Left ventricle myocardium inferior (tissue), 1 donor: ENCODE measurements around the gene FRS2. TPM values are rescaled to one million over a fixed set of nuclear protein-coding genes. Genes with fewer than 3 reads are reported as not detected.

Experiments
- DNase-seq: peaks from one replicate; pipeline ENCODE4 v3.0.0-alpha.2; 2020
- H3K27ac ChIP-seq: fragments of 200-600 bp; replicated peaks from 2 replicates; pipeline ENCODE4 v1.8.0; 2021
- H3K27me3 ChIP-seq: fragments of 200-600 bp; 2 replicates; pipeline ENCODE4 v1.8.0; 2021; ENCODE audit warnings: low read depth
- H3K36me3 ChIP-seq: fragments of 200-600 bp; 2 replicates; pipeline ENCODE4 v1.8.0; 2021
- H3K4me1 ChIP-seq: fragments of 200-600 bp; 2 replicates; pipeline ENCODE4 v1.8.0; 2021
- H3K4me3 ChIP-seq: fragments of 200-600 bp; 2 replicates; pipeline ENCODE4 v1.8.0; 2021; ENCODE audit warnings: mild to moderate bottlenecking, moderate library complexity
- H3K9me3 ChIP-seq: fragments of 200-600 bp; replicated peaks from 2 replicates; pipeline ENCODE4 v1.8.0; 2021
- intact Hi-C: fragments of 100-400 bp; cut with micrococcal nuclease; formaldehyde crosslinking; loops from one replicate; pipeline ENCODE4 v1.11.0; 2022
- total RNA-seq: library from RNA; stranded (reverse); fragmentation: NEBNext Ultra II Directional; extraction: Animal tissue kit (Norgen Biotek cat#: 25700); gene quantifications from one replicate; pipeline ENCODE4 v1.2.1, GENCODE V29; 2021
- TF ChIP-seq, protein P1 (sequence below): fragments of 200-600 bp; IDR thresholded peaks from 2 replicates; pipeline ENCODE4 v1.8.0; 2021; ENCODE audit warnings: antibody characterized with exemption, mild to moderate bottlenecking, borderline replicate concordance
- donor health status: DM: no; HTN: yes; CAD: no; lungs with severe emphysema.

Gene FRS2
- total RNA-seq, 1 donor from 2014 or later, result 18.2 TPM

DNA sequence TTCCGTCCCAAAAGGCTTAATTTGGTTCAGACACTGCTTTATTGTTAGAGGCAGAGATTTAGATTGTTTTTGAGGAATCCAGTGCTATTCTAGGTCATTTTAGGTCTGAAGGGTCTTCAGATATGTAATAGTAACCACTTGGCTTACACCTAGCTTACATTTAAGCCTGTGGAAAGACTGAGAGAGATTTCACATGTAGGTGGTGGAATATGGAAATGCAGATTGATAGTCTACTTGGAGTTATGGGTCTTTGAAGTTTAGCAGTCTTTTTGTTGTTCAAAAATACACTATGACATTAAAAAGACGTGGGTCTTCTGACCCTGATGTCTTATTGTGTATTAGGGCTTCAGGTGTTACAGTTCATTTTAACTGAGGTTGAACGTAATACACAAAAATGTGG lies 63.7 kb downstream of the FRS2 start:
- peak overlapping the region; percentile 54 for H3K27ac ChIP-seq

DNA sequence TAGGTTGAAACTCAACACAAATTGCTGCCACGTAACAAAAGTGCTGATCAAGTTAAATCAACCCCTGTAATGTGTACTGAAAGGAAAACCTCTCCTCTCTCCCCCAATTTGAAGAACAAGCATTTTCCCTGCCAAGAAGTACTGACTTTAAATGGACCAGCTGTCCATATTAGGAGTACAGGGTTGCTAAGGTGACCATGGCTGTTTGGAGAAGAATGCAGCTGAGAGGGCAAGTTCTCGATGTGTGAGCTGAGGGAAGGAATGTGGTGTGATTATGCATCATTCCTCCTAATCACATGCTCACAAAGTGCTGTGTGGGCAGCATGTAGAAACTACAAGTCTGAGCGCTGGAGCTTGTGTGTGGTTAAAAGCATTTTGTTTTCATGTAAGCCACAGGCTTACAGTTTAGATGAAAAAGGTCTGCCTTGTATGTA lies 64.2 kb downstream of the FRS2 start:
- H3K4me3 ChIP-seq, result no peak overlapping the region
- intact Hi-C loops, result no loop called here
- H3K9me3 ChIP-seq, result no peaks in the 10 kb centered on the region
- no peak for DNase-seq
- peak overlapping the region; percentile 54 for H3K27ac ChIP-seq
- H3K36me3 ChIP-seq, result peaks cover 13% of the 10 kb centered on the region
- TF ChIP-seq, protein P1, sequence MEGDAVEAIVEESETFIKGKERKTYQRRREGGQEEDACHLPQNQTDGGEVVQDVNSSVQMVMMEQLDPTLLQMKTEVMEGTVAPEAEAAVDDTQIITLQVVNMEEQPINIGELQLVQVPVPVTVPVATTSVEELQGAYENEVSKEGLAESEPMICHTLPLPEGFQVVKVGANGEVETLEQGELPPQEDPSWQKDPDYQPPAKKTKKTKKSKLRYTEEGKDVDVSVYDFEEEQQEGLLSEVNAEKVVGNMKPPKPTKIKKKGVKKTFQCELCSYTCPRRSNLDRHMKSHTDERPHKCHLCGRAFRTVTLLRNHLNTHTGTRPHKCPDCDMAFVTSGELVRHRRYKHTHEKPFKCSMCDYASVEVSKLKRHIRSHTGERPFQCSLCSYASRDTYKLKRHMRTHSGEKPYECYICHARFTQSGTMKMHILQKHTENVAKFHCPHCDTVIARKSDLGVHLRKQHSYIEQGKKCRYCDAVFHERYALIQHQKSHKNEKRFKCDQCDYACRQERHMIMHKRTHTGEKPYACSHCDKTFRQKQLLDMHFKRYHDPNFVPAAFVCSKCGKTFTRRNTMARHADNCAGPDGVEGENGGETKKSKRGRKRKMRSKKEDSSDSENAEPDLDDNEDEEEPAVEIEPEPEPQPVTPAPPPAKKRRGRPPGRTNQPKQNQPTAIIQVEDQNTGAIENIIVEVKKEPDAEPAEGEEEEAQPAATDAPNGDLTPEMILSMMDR, result no peak
- peaks cover 21% of the 10 kb centered on the region for H3K4me1 ChIP-seq
- no peaks in the 10 kb centered on the region for H3K27me3 ChIP-seq

More for the DNA sequence above, 63.7 kb downstream of the FRS2 start:
- no peak overlapping the region for H3K4me3 ChIP-seq
- peaks cover 13% of the 10 kb centered on the region for H3K36me3 ChIP-seq
- no peaks in the 10 kb centered on the region for H3K9me3 ChIP-seq
- peaks cover 26% of the 10 kb centered on the region for H3K4me1 ChIP-seq
- DNase-seq, result no peak
- no peaks in the 10 kb centered on the region for H3K27me3 ChIP-seq
- intact Hi-C loops, result no loop called here
- TF ChIP-seq, protein P1, result no peak

DNA sequence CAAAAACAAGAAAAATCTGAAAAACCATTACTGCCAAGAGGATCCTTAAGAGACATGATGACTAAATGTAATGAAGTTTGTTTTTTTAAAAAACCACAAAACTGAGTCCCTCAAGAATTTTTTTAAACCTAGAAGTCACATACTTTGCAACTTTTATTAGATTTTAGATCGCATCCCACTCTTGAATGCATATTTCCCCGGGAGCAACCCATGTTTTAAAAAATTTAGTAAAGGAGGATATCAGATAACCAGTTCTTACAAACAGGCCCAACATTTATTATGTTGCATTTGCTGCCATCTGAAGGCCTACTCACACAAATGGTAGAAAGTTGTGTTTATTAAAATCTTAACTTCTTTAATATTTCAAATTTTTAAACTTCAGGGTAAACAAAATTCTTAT lies 70.8 kb downstream of the FRS2 start:
- no peaks in the 10 kb centered on the region for H3K4me1 ChIP-seq
- no peaks in the 10 kb centered on the region for H3K27me3 ChIP-seq
- H3K9me3 ChIP-seq, result peaks cover 12% of the 10 kb centered on the region
- TF ChIP-seq, protein P1, result no peak
- intact Hi-C loops, result no loop called here
- H3K27ac ChIP-seq, result no peak overlapping the region
- H3K36me3 ChIP-seq, result peaks cover 8% of the 10 kb centered on the region
- DNase-seq, result no peak
- no peak overlapping the region for H3K4me3 ChIP-seq

DNA sequence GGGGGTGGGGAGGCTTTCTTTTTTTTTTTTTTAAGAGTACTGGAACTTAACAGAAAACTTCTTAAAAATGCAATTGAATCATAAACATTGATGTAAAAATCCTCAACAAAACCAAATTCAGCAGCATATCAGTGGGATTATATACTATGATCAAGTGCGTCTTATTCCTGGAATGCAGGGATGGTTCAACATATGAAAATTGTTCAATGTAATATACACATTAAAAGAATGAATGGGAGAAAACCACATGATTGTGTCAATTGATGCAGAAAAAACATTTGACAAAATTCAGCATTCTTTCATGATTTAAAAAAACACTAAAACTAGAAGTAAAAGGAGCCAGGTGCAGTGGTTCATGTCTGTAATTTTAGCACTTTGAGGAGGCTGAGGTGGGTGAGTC lies 73.9 kb downstream of the FRS2 start:
- Histone ChIP-seq H3K4me1 (no peaks in the 10 kb centered on the region), H3K27ac (no peak overlapping the region), H3K36me3 (peaks cover 8% of the 10 kb centered on the region), H3K27me3 (no peaks in the 10 kb centered on the region), H3K9me3 (peaks cover 12% of the 10 kb centered on the region), H3K4me3 (no peak overlapping the region)
- intact Hi-C loops, result no loop called here
- DNase-seq, result no peak
- TF ChIP-seq, protein P1, result no peak

DNA sequence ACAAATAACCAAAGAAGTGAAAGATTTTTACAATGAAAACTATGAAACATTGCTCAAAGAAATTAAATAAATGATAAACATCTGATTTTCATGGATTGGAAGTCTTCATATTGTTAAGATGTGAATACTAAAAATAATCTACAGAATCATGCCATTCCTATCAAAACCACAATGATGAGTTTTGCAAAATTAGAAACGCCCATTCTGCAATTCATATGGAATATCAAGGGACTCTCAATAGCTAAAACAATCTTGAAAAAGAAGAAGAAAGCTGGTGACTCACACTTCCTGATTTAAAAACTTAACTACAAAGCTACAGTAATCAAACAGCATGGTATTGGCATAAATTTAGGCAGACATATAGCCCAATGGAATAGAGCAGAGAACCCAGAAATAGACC lies 74.9 kb downstream of the FRS2 start:
- Histone ChIP-seq H3K9me3 (peaks cover 12% of the 10 kb centered on the region), H3K27ac (no peak overlapping the region), H3K4me3 (no peak overlapping the region), H3K27me3 (no peaks in the 10 kb centered on the region), H3K4me1 (no peaks in the 10 kb centered on the region), H3K36me3 (peaks cover 8% of the 10 kb centered on the region)
- DNase-seq, result no peak
- TF ChIP-seq, protein P1, result no peak
- intact Hi-C loops, result no loop called here
